ENCODE results near the gene USP11.

USP11 gene

DNA sequence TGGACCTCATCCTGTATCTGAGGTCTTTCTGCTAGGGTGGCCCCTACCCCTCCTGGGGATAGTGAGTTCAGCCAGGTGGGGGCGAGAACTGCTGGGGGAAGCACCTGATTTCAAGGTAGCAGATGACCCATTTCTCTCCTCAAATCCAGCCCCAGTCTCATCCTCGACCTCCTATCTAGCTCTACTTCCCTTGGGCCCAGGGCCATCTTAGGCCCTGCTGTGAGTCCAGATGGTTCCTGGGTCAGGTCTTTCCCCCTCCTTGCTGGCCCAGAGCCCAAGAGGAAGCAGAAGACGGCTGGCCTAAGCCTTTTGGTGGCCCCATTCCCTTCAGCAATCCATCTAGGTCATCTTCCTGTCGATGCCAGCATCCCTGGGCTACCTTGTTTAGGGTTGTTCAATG lies 11.1 kb upstream of the USP11 start:
- peaks cover 10% of the 10 kb centered on the region for H3K4me1 ChIP-seq (ENCODE audit: control insufficient read depth, insufficient read depth, low read length)
- H3K27me3 ChIP-seq (ENCODE audit: control insufficient read depth, insufficient read depth, low read length): peaks cover 2% of the 10 kb centered on the region
- no peak overlapping the region for H3K27ac ChIP-seq (ENCODE audit: low read depth, low read length)
- H3K9ac ChIP-seq (ENCODE audit: low read length): no peak overlapping the region
- no peak overlapping the region for H3K4me3 ChIP-seq (ENCODE audit: low read length)
- H3K36me3 ChIP-seq (ENCODE audit: control insufficient read depth, insufficient read depth, low read length): peaks cover 33% of the 10 kb centered on the region

DNA sequence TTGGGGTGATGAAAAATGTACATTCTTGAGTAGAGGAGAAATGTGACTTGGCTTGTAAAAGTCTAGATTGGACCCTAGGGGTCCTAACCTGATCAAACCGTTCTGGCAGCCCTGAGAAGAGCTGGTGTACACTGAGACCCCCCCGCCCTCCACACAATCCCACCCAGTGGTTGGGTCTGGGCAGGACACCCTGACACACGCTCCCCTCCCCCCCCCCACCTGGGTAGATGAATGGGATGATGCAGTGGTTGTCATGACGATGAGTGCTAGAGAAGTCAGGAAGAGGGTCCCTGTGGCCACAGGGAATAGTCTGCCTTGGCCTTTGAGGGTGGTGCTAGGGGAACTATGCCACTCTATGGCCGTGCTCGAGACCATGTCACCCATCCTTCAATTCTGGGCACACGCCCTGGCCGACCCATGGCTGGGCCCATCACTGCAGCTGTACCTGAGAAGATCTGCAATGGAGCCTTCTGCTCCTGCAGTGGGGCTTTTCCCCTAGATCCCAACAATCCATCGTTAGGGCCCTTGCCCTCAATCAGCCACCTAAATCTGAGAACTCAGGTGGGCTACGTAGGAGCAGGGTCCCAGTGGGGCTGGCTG lies 10.0 kb upstream of the USP11 start:
- Histone ChIP-seq H3K27ac (ENCODE audit: low read depth, low read length) (no peak overlapping the region), H3K4me1 (ENCODE audit: control insufficient read depth, insufficient read depth, low read length) (peaks cover 6% of the 10 kb centered on the region), H3K4me3 (ENCODE audit: low read length) (no peak overlapping the region), H3K9ac (ENCODE audit: low read length) (no peak overlapping the region), H3K27me3 (ENCODE audit: control insufficient read depth, insufficient read depth, low read length) (peaks cover 2% of the 10 kb centered on the region), H3K36me3 (ENCODE audit: control insufficient read depth, insufficient read depth, low read length) (peaks cover 36% of the 10 kb centered on the region)

DNA sequence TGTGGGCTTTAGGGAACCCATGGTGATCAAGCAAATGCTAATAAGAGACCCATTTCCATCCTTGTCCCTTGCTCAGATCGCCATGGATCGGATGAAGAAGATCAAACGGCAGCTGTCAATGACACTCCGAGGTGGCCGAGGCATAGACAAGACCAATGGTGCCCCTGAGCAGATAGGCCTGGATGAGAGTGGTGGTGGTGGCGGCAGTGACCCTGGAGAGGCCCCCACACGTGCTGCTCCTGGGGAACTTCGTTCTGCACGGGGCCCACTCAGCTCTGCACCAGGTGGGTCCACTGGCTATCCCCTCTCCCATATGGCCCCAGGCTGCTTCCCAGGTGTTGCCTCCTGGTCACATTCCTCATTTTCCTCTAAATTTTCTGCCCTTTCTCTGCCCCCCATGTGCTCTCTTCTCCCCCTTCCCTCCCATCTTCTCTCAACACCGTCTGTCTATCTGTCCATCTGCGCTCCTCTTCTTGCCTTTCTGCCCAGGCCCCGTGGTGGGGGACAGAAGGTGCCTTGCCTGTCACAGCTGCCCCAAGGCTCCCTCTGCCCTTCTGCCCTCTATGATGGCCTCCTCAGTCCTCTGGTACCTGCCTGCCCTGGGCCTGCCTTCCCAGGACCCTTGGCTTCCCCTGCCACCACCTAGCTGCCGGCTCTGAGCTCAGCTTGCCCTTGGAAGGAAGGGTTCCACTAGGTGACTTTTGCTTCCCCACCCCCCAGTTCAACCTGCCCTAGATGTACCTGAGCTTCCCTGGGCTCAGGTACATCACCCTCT lies 9.1 kb upstream of the USP11 start:
- Histone ChIP-seq H3K4me1 (ENCODE audit: control insufficient read depth, insufficient read depth, low read length) (peaks cover 6% of the 10 kb centered on the region), H3K4me3 (ENCODE audit: low read length) (no peak overlapping the region), H3K36me3 (ENCODE audit: control insufficient read depth, insufficient read depth, low read length) (peaks cover 36% of the 10 kb centered on the region), H3K27ac (ENCODE audit: low read depth, low read length) (no peak overlapping the region), H3K9ac (ENCODE audit: low read length) (no peak overlapping the region), H3K27me3 (ENCODE audit: control insufficient read depth, insufficient read depth, low read length) (peaks cover 2% of the 10 kb centered on the region)

DNA sequence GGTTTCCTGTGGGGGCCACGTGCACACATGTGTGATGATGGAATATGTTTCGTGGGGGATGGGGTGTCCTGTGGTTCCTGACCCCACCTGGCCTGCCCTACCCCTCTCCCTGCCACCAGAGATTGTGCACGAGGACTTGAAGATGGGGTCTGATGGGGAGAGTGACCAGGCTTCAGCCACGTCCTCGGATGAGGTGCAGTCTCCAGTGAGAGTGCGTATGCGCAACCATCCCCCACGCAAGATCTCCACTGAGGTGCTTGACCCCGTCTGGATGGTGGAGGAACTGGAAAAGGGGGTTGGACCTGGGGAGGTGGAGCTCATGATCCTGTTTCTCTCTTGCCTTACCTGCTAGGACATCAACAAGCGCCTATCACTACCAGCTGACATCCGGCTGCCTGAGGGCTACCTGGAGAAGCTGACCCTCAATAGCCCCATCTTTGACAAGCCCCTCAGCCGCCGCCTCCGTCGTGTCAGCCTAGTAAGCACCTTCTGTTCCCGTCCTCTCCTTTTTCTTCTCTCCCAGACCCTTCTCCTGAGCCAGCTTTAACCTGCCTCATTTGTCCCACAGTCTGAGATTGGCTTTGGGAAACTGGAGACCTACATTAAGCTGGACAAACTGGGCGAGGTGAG lies 8.4 kb upstream of the USP11 start:
- peaks cover 39% of the 10 kb centered on the region for H3K36me3 ChIP-seq (ENCODE audit: control insufficient read depth, insufficient read depth, low read length)
- peaks cover 2% of the 10 kb centered on the region for H3K27me3 ChIP-seq (ENCODE audit: control insufficient read depth, insufficient read depth, low read length)
- H3K9ac ChIP-seq (ENCODE audit: low read length): no peak overlapping the region
- H3K27ac ChIP-seq (ENCODE audit: low read depth, low read length): no peak overlapping the region
- peaks cover 6% of the 10 kb centered on the region for H3K4me1 ChIP-seq (ENCODE audit: control insufficient read depth, insufficient read depth, low read length)
- no peak overlapping the region for H3K4me3 ChIP-seq (ENCODE audit: low read length)

DNA sequence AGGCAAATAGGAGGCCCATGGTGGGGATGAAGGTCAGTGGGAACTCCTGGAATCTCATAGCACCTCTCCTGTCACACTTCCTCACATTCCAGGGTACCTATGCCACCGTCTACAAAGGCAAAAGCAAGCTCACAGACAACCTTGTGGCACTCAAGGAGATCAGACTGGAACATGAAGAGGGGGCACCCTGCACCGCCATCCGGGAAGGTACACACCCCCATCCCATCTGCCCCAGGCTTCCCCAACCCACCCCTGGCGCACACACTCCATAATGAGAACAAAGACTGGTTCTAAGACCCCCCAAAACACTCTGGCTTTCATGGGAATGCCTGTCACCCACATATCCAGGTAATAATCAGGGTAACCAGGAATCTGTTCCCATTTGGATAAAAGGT lies 7.9 kb upstream of the USP11 start:
- peaks cover 2% of the 10 kb centered on the region for H3K27me3 ChIP-seq (ENCODE audit: control insufficient read depth, insufficient read depth, low read length)
- H3K9ac ChIP-seq (ENCODE audit: low read length): no peak overlapping the region
- peaks cover 3% of the 10 kb centered on the region for H3K4me1 ChIP-seq (ENCODE audit: control insufficient read depth, insufficient read depth, low read length)
- no peak overlapping the region for H3K27ac ChIP-seq (ENCODE audit: low read depth, low read length)
- peaks cover 39% of the 10 kb centered on the region for H3K36me3 ChIP-seq (ENCODE audit: control insufficient read depth, insufficient read depth, low read length)
- H3K4me3 ChIP-seq (ENCODE audit: low read length): no peak overlapping the region

DNA sequence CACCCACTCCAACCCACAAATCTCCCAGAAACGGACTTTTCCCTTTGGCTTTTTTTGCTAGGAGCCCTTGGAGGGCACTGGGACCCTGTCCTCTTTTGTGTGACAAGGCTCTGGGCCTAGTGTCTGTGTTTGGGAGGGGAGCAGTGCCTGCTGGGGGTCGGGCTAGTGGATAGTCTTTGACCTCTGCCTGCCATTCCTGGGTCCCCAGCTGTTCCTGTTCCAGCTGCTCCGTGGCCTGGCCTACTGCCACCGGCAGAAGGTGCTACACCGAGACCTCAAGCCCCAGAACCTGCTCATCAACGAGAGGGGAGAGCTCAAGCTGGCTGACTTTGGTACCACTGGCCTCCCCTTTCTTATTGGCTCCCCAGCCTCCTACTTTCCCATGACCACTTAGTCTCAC lies 6.7 kb upstream of the USP11 start:
- H3K9ac ChIP-seq (ENCODE audit: low read length): no peak overlapping the region
- H3K36me3 ChIP-seq (ENCODE audit: control insufficient read depth, insufficient read depth, low read length): peaks cover 39% of the 10 kb centered on the region
- no peak overlapping the region for H3K4me3 ChIP-seq (ENCODE audit: low read length)
- H3K4me1 ChIP-seq (ENCODE audit: control insufficient read depth, insufficient read depth, low read length): no peaks in the 10 kb centered on the region
- no peak overlapping the region for H3K27ac ChIP-seq (ENCODE audit: low read depth, low read length)
- H3K27me3 ChIP-seq (ENCODE audit: control insufficient read depth, insufficient read depth, low read length): peaks cover 2% of the 10 kb centered on the region

DNA sequence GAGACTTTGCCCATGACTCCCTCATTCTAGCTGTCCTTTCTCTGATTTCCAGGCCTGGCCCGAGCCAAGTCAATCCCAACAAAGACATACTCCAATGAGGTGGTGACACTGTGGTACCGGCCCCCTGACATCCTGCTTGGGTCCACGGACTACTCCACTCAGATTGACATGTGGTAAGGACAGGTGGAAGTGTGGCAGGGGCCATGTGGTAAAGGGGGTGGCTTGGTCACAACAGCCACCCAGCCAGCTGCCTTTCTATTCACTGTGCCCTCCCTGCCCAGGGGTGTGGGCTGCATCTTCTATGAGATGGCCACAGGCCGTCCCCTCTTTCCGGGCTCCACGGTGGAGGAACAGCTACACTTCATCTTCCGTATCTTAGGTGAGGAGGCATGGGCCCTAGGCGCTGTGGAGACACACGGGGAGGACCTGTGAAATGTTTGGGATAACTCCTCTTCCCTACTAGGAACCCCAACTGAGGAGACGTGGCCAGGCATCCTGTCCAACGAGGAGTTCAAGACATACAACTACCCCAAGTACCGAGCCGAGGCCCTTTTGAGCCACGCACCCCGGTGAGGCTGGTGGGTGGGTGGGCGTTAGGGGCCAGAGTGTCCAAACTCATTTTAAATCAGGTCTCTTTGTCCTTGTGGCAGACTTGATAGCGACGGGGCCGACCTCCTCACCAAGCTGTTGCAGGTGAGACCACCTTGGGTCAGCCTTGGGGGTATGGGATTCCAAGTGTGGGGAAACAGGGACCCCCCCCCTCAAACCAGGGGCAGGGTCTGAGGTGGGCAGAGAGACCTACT lies 6.1 kb upstream of the USP11 start:
- Histone ChIP-seq H3K9ac (ENCODE audit: low read length) (no peak overlapping the region), H3K27me3 (ENCODE audit: control insufficient read depth, insufficient read depth, low read length) (peaks cover 2% of the 10 kb centered on the region), H3K36me3 (ENCODE audit: control insufficient read depth, insufficient read depth, low read length) (peaks cover 39% of the 10 kb centered on the region)

DNA sequence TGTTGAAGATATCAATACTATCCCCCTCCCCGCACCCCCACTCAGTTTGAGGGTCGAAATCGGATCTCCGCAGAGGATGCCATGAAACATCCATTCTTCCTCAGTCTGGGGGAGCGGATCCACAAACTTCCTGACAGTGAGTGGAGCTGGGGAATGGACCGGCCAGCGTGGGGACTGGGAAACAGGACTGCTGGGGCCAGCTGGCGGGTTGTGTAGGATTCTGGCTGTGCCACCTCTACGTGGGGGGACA lies 5.5 kb upstream of the USP11 start:
- H3K4me1 ChIP-seq (ENCODE audit: control insufficient read depth, insufficient read depth, low read length): no peaks in the 10 kb centered on the region
- H3K36me3 ChIP-seq (ENCODE audit: control insufficient read depth, insufficient read depth, low read length): peaks cover 39% of the 10 kb centered on the region
- no peak overlapping the region for H3K27ac ChIP-seq (ENCODE audit: low read depth, low read length)
- no peak overlapping the region for H3K9ac ChIP-seq (ENCODE audit: low read length)
- H3K27me3 ChIP-seq (ENCODE audit: control insufficient read depth, insufficient read depth, low read length): peaks cover 2% of the 10 kb centered on the region
- no peak overlapping the region for H3K4me3 ChIP-seq (ENCODE audit: low read length)

More for the DNA sequence above, 6.1 kb upstream of the USP11 start:
- Histone ChIP-seq H3K4me1 (ENCODE audit: control insufficient read depth, insufficient read depth, low read length) (no peaks in the 10 kb centered on the region), H3K27ac (ENCODE audit: low read depth, low read length) (no peak overlapping the region), H3K4me3 (ENCODE audit: low read length) (no peak overlapping the region)

DNA sequence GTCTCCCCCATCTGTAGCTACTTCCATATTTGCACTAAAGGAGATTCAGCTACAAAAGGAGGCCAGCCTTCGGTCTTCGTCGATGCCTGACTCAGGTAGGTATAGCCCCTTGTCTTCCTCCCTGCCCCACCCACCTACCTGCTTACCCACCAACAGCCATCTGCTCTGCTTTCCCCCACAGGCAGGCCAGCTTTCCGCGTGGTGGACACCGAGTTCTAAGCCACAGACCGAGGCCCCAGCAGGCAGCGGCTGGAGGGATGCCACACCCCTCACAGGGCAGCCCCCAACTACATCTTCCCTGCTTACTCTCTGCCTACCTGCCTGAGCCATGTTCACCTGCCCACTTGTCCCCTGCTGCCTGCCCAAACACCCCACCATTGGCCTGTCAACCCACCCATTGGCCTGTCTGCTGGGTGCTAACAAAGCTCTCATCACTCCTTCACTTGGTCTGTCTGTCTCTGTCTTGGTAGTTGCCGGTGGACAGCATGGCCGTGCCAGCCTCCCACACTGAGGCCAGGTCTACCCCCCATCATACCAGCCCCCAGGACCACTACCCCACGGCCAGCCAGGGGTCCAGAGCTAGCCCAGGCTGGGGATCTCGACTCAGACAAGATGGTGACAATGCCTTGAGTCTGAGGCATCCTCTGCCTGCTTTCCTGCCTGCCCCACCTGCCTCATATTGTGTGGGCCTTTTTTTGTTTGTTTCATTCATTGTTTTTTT lies 4.1 kb upstream of the USP11 start:
- Histone ChIP-seq H3K27me3 (ENCODE audit: control insufficient read depth, insufficient read depth, low read length) (peaks cover 2% of the 10 kb centered on the region), H3K36me3 (ENCODE audit: control insufficient read depth, insufficient read depth, low read length) (peaks cover 35% of the 10 kb centered on the region), H3K27ac (ENCODE audit: low read depth, low read length) (no peak overlapping the region), H3K9ac (ENCODE audit: low read length) (no peak overlapping the region), H3K4me1 (ENCODE audit: control insufficient read depth, insufficient read depth, low read length) (no peaks in the 10 kb centered on the region), H3K4me3 (ENCODE audit: low read length) (no peak overlapping the region)

DNA sequence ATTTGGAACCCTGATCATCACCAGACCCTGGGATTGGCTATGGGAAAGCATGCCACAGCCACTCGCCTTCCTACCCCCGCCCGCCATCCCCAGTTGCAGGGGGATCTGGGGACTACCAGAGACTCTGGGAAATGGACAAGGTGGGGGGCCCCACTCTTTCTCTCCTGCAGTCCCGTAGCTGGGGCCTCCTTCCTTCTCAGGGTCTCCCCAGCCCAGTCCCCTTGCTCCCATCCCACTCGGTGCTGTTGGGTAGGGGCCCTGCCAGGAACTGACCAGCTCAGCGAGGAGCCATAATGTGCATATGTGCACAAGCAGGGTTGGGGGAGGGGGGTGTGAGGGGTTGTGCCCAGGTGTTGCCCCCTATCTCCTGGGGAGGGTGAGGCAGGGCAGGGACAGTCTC lies 3.4 kb upstream of the USP11 start:
- Histone ChIP-seq H3K27me3 (ENCODE audit: control insufficient read depth, insufficient read depth, low read length) (peaks cover 2% of the 10 kb centered on the region), H3K4me3 (ENCODE audit: low read length) (no peak overlapping the region), H3K9ac (ENCODE audit: low read length) (no peak overlapping the region), H3K4me1 (ENCODE audit: control insufficient read depth, insufficient read depth, low read length) (no peaks in the 10 kb centered on the region), H3K27ac (ENCODE audit: low read depth, low read length) (no peak overlapping the region), H3K36me3 (ENCODE audit: control insufficient read depth, insufficient read depth, low read length) (peaks cover 29% of the 10 kb centered on the region)

DNA sequence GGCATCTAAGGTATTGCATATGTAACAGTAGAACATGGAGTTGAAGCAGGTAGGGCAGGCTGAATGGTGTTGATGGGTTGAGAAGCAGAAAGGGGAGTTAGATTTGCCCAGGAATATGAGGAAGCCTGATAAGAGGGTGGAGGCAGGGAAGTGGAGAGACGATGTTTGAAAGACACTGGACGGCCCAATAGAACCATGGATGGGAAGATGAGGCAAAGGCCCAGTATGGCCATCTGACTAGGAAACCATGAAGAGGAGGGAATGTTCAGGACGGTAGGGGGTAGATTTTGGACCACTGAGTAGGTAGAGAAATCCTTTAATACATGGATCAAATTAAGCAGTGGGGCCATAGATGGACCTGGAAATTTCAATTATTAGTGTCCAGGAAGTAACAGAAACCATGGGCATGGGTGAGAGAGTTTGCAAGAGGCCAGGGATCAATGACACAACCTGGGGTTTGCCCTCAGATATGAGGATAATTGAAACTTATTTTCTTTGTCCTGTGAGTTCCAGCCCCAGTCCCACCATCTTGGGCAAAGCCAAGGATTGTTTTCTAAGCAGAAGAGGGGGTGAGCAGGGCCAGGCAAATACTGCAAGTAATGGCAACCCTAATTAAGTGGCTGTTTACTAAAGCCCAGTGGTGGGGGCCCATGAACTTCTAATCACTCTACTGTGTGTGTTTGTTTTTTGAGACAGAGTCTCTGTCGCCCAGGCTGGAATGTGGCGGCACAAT lies 2.5 kb upstream of the USP11 start:
- no peak overlapping the region for H3K27ac ChIP-seq (ENCODE audit: low read depth, low read length)
- H3K27me3 ChIP-seq (ENCODE audit: control insufficient read depth, insufficient read depth, low read length): peaks cover 2% of the 10 kb centered on the region
- H3K4me3 ChIP-seq (ENCODE audit: low read length): no peak overlapping the region
- H3K9ac ChIP-seq (ENCODE audit: low read length): no peak overlapping the region
- no peaks in the 10 kb centered on the region for H3K4me1 ChIP-seq (ENCODE audit: control insufficient read depth, insufficient read depth, low read length)
- peaks cover 20% of the 10 kb centered on the region for H3K36me3 ChIP-seq (ENCODE audit: control insufficient read depth, insufficient read depth, low read length)
